GM12878 (cell line): Measurements from ENCODE around the gene ZIC2. TPM values are rescaled to one million over a fixed set of nuclear protein-coding genes. Genes with fewer than 3 reads are reported as not detected.

Experiments
- ATAC-seq: fragments of 200-7000 bp; cut with Tn5 transposase; 3 replicates; pipeline ENCODE4 v1.9.1; 2020; ENCODE audit warnings: mild to moderate bottlenecking, moderate library complexity
- BruUV-seq: library from RNA; stranded (reverse); fragments of 400-500 nt; replicated peaks from 2 replicates; lab custom pipeline; 2021; lab: Mats Ljungman, UMichigan
- CTCF ChIA-PET: fragments of 300-600 bp; sonication (Branson Sonifier 250); formaldehyde crosslinking; extraction: SDS; loops from one replicate; lab custom pipeline; 2021; ENCODE audit warnings: inconsistent platforms; lab: Yijun Ruan, JAX
- POLR2A ChIA-PET: fragments of 350-600 bp; formaldehyde crosslinking; extraction: SDS; loops from one replicate; lab custom pipeline; 2021; ENCODE audit warnings: inconsistent platforms; lab: Charles Lee
- RAD21 ChIA-PET: fragments of 300-600 bp; sonication (Branson Sonifier 250); formaldehyde crosslinking; loops from one replicate; lab custom pipeline; 2023; ENCODE audit warnings: antibody characterized with exemption; ENCODE audit not compliant: unreplicated experiment; lab: Charles Lee
- SMC1A ChIA-PET: fragments of 300-600 bp; sonication (Branson Sonifier 250); formaldehyde crosslinking; loops from one replicate; lab custom pipeline; 2023; ENCODE audit not compliant: unreplicated experiment, uncharacterized antibody; lab: Charles Lee
- DNase-seq: peaks from one replicate; pipeline ENCODE4 v3.0.0-alpha.2; 2011; ENCODE audit warnings: low read depth, low spot score
- FAIRE-seq: peaks from 3 replicates; lab custom pipeline; 2011; peaks lifted over from hg19 to GRCh38; lab: Jason Lieb, UNC
- H2AFZ ChIP-seq: 2 replicates; pipeline ENCODE4 v1.6.0; 2011; ENCODE audit warnings: low read depth, low read length, control low read depth; ENCODE audit not compliant: control insufficient read depth
- H3K27ac ChIP-seq: 2 replicates; pipeline ENCODE4 v1.5.1; 2011; ENCODE audit warnings: control low read depth; ENCODE audit not compliant: control insufficient read depth, insufficient read depth
- H3K27me3 ChIP-seq, 2 experiments: replicated peaks in 1 of 2; 2 replicates each; pipeline versions ENCODE4 v1.6.0 to v1.6.1; 2011; ENCODE audit warnings: low read length in 1 of 2; ENCODE audit not compliant: control insufficient read depth in 2 of 2, insufficient read depth in 2 of 2
- H3K36me3 ChIP-seq, 2 experiments: 2 replicates each; pipeline ENCODE4 v1.5.1; 2011; ENCODE audit warnings: low read length in 1 of 2; ENCODE audit not compliant: control insufficient read depth in 2 of 2, insufficient read depth in 2 of 2
- H3K4me1 ChIP-seq: 2 replicates; pipeline ENCODE4 v1.6.1; 2011; ENCODE audit warnings: mild to moderate bottlenecking, low read length, moderate library complexity, mixed read lengths; ENCODE audit not compliant: control insufficient read depth, insufficient read depth
- H3K4me2 ChIP-seq: 2 replicates; pipeline ENCODE4 v1.6.0; 2011; ENCODE audit warnings: control low read depth; ENCODE audit not compliant: control insufficient read depth, insufficient read depth
- H3K4me3 ChIP-seq: fragments of 200-600 bp; sonication (generic); 2 replicates; pipeline ENCODE4 v1.5.1; 2016
- H3K79me2 ChIP-seq: 2 replicates; pipeline ENCODE4 v1.6.0; 2011; ENCODE audit warnings: low read length; ENCODE audit not compliant: control insufficient read depth, insufficient read depth
- H3K9ac ChIP-seq: 2 replicates; pipeline ENCODE4 v1.8.0; 2011; ENCODE audit warnings: low read length, control low read depth, mixed read lengths; ENCODE audit not compliant: control insufficient read depth, insufficient read depth
- H3K9me3 ChIP-seq: replicated peaks from 3 replicates; pipeline ENCODE4 v1.5.1; 2011; ENCODE audit warnings: mild to moderate bottlenecking, low read length; ENCODE audit not compliant: control insufficient read depth, insufficient read depth
- H4K20me1 ChIP-seq: 2 replicates; pipeline ENCODE4 v1.6.0; 2011; ENCODE audit not compliant: control insufficient read depth, insufficient read depth
- BMI1 ChIP-seq: fragments of 450-650 bp; IDR thresholded peaks from 2 replicates; pipeline ENCODE4 v1.6.1; 2016; ENCODE audit warnings: mild to moderate bottlenecking, moderate library complexity, borderline replicate concordance
- CREM ChIP-seq: IDR thresholded peaks from 2 replicates; pipeline ENCODE4 v1.6.1; 2014; ENCODE audit warnings: antibody characterized with exemption, low read depth
- FOS ChIP-seq: IDR thresholded peaks from 3 replicates; pipeline ENCODE4 v1.6.1; 2011; ENCODE audit warnings: borderline replicate concordance; ENCODE audit not compliant: insufficient read length; ENCODE audit errors: extremely low read depth
- HDGF ChIP-seq: fragments of 450-650 bp; IDR thresholded peaks from 2 replicates; pipeline ENCODE4 v1.6.1; 2016; ENCODE audit warnings: antibody characterized with exemption
- JUNB ChIP-seq: IDR thresholded peaks from 2 replicates; pipeline ENCODE4 v1.6.1; 2016; ENCODE audit warnings: antibody characterized with exemption, mild to moderate bottlenecking
- JUND ChIP-seq: IDR thresholded peaks from 2 replicates; pipeline ENCODE4 v1.6.1; 2012; ENCODE audit warnings: low read depth, mild to moderate bottlenecking, low read length, improper control_type of control experiment, moderate library complexity
- KLF5 ChIP-seq: fragments of 450-650 bp; IDR thresholded peaks from 2 replicates; pipeline ENCODE4 v1.6.1; 2014; ENCODE audit warnings: mild to moderate bottlenecking; ENCODE audit not compliant: partially characterized antibody
- PAX8 ChIP-seq: fragments of 450-650 bp; IDR thresholded peaks from 2 replicates; pipeline ENCODE4 v1.6.1; 2017; ENCODE audit warnings: mild to moderate bottlenecking, moderate library complexity
- POLR2A ChIP-seq: IDR thresholded peaks from 2 replicates; pipeline ENCODE4 v1.6.1; 2011; ENCODE audit warnings: low read depth, mild to moderate bottlenecking, low read length
- POU2F2 ChIP-seq: IDR thresholded peaks from 3 replicates; pipeline ENCODE4 v1.6.1; 2011; ENCODE audit warnings: low read depth, mild to moderate bottlenecking, low read length, borderline replicate concordance
- SIX5 ChIP-seq: IDR thresholded peaks from 2 replicates; pipeline ENCODE4 v1.6.1; 2011; ENCODE audit warnings: mild to moderate bottlenecking, low read depth, low read length, moderate library complexity; ENCODE audit not compliant: severe bottlenecking
- SMAD1 ChIP-seq: fragments of 450-650 bp; IDR thresholded peaks from 2 replicates; pipeline ENCODE4 v1.6.1; 2018; ENCODE audit warnings: mild to moderate bottlenecking, low read depth; ENCODE audit not compliant: partially characterized antibody
- SMC3 ChIP-seq: IDR thresholded peaks from 2 replicates; pipeline ENCODE4 v1.6.1; 2011; ENCODE audit warnings: low read length, improper control_type of control experiment, borderline replicate concordance
- SPI1 ChIP-seq: IDR thresholded peaks from 2 replicates; pipeline ENCODE4 v1.6.1; 2011; ENCODE audit warnings: low read depth, mild to moderate bottlenecking, low read length, moderate library complexity, borderline replicate concordance; ENCODE audit not compliant: insufficient read depth
- STAT3 ChIP-seq: IDR thresholded peaks from 2 replicates; pipeline ENCODE4 v1.6.1; 2011; ENCODE audit warnings: low read depth, low read length, improper control_type of control experiment
- SUPT20H ChIP-seq: IDR thresholded peaks from 2 replicates; pipeline ENCODE4 v1.6.1; 2011; ENCODE audit warnings: low read depth, mild to moderate bottlenecking, low read length, moderate library complexity, borderline replicate concordance; ENCODE audit not compliant: control insufficient read depth
- SUZ12 ChIP-seq: fragments of 200-600 bp; sonication (generic); IDR thresholded peaks from one replicate; pipeline ENCODE4 v1.6.1; 2018; ENCODE audit warnings: antibody characterized with exemption, mild to moderate bottlenecking; ENCODE audit not compliant: unreplicated experiment
- WGBS: methylation state at CpG from one replicate; pipeline ENCODE4 v1.1.6; 2016; ENCODE audit warnings: low lambda C conversion rate; ENCODE audit not compliant: insufficient replicate concordance, insufficient coverage; ENCODE audit errors: missing lambda C conversion rate; 5-methylcytosine and 5-hydroxymethylcytosine counted together
- in situ Hi-C: fragments of 300-500 bp; cut with MboI; formaldehyde crosslinking; loops from 9 replicates; pipeline ENCODE4 v1.14.3; 2018; ENCODE audit warnings: mixed read lengths
- intact Hi-C: fragments of 100-400 bp; cut with micrococcal nuclease; formaldehyde crosslinking; loops from one replicate; pipeline ENCODE4 v1.14.2; 2022; ENCODE audit not compliant: unreplicated experiment
- polyA plus RNA-seq, 11 experiments: library from polyadenylated mRNA; depleted of rRNA in 4 of 11; unstranded in 6 of 11; stranded (reverse) in 5 of 11; fragments of >200 nt; fragmentation: Nextera tagmentation in 4 of 11; fragmentation: Illumina TruSeq in 1 of 11; extraction: Ambion mirVana in 4 of 11; extraction: Trizol in 1 of 11; gene quantifications; 1 replicate in 1 of 11; 2 replicates in 10 of 11; pipeline versions ENCODE4 v1.2.1 to v1.2.3, GENCODE V29; 2011 to 2016; ENCODE audit warnings: inconsistent platforms in 2 of 11, missing spikeins in 2 of 11, low read depth in 1 of 11
- total RNA-seq, 4 experiments: library from RNA; depleted of rRNA in 3 of 4; stranded (reverse); fragments of >200 nt in 3 of 4; fragmentation: Illumina TruSeq in 1 of 4; extraction: Trizol in 1 of 4; gene quantifications; 2 replicates each; pipeline versions ENCODE4 v1.2.1 to v1.2.3, GENCODE V29; 2013 to 2021

Gene ZIC2
- total and polyA plus RNA-seq, 10 of the 15 experiments (the other 5 are each of a cell fraction or from before 2014, with no cell fraction given): 0.05 TPM; not detected in 8

DNA sequence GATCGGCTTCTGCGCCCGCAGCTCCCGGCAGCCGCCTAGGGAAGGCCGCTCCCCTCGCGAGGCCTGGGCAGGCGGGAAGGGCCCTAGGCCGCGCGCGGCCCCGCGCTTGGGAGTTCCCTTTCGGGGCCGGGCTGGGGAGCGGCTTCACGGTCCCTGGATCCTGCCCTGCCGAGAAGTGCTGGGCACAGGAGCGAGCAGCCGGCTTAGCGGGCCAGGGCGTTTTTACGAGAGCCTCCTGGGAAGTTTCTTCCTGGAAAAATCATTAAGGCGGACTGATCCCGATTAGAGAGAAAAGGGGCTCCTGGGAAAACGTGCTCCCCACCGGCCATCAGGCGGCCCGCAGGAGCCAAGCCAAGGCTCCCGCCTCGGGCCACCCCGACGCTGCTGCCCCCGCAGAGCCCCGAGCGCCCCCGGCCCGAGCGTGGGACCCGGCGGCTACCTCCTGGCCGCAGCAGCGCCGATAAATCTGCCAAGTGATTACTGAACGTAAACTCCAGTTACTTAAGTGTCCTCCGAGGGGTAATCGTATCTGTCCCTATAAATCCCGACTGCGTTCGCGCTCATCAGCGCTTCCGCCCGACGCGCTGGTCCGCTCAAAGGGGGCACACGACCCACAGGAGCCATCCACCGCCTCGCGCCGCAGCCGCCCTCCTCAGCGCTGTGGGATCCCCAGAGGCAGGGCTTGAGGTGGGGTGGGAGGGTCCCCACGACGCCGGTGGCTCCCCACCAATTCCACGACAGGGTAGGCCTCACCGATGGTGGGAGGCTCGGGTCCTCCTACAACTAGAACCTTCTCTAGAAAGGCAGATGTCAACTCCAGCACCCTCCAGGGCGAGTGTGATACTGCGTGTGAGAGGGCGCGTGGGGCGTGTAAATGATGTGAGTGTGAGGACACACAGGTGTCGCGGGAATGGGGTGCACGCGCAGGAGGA is 12.8 kb upstream of the ZIC2 start:
- Histone ChIP-seq H2AFZ (no peak overlapping the region), H3K4me1 (no peaks in the 10 kb centered on the region), H3K9ac (no peak overlapping the region), H3K4me2 (no peak overlapping the region), H3K27ac (no peak overlapping the region), H4K20me1 (no peaks in the 10 kb centered on the region), H3K36me3 (no peaks in the 10 kb centered on the region), H3K4me3 (no peak overlapping the region), H3K27me3 (peaks cover 7 to 25% of the 10 kb centered on the region in 2 experiments), H3K79me2 (no peaks in the 10 kb centered on the region), H3K9me3 (peaks cover 5% of the 10 kb centered on the region; the same call in 1 of the 3 replicates)
- no peak for DNase-seq
- no peak for ATAC-seq
- POLR2A ChIA-PET: no interaction called here
- no peak for FAIRE-seq
- RAD21 ChIA-PET: no interaction called here
- CTCF ChIA-PET: no interaction called here
- SMC1A ChIA-PET: no interaction called here
- BruUV-seq: no TSS peak
- WGBS: 56% methylated on average over 78 of the region's 81 CpGs
- in situ Hi-C loops: no loop called here
- TF ChIP-seq HDGF (no peak), SUZ12 (peak; percentile 47)
- intact Hi-C loops: no loop called here

GRCh38 chr13:99969453-99969918 is 12.1 kb upstream of the ZIC2 start:
- no peak overlapping the region for H3K27ac ChIP-seq
- peaks cover 5% of the 10 kb centered on the region; the same call in 1 of the 3 replicates for H3K9me3 ChIP-seq
- no peak for FAIRE-seq
- no peak overlapping the region; the same call in 1 of the 2 replicates for H3K4me3 ChIP-seq
- intact Hi-C loops (no loop called here), in situ Hi-C loops (no loop called here)
- no peak overlapping the region for H2AFZ ChIP-seq
- RAD21 ChIA-PET: no interaction called here
- no peaks in the 10 kb centered on the region for H3K79me2 ChIP-seq
- 72% methylated on average over 35 of the region's 52 CpGs for WGBS
- peaks cover 7 to 25% of the 10 kb centered on the region in 2 experiments for H3K27me3 ChIP-seq
- H3K4me2 ChIP-seq: peak overlapping the region; percentile 74; the same call in 1 of the 2 replicates
- BruUV-seq: no TSS peak
- H4K20me1 ChIP-seq: no peaks in the 10 kb centered on the region
- H3K9ac ChIP-seq: no peak overlapping the region
- DNase-seq: no peak
- POLR2A ChIA-PET: no interaction called here
- no peaks in the 10 kb centered on the region for H3K4me1 ChIP-seq
- CTCF ChIA-PET: no interaction called here
- SMC1A ChIA-PET: no interaction called here
- ATAC-seq: no peak
- H3K36me3 ChIP-seq: no peaks in the 10 kb centered on the region
- TF ChIP-seq STAT3: no peak
- no peak for TF ChIP-seq CREM
- TF ChIP-seq FOS: no peak
- no peak for TF ChIP-seq POU2F2
- TF ChIP-seq BMI1: no peak
- TF ChIP-seq HDGF: no peak
- TF ChIP-seq JUNB: no peak
- no peak for TF ChIP-seq JUND
- TF ChIP-seq KLF5: no peak
- no peak for TF ChIP-seq POLR2A
- TF ChIP-seq SPI1: no peak
- TF ChIP-seq SIX5: no peak
- TF ChIP-seq SUPT20H: no peak
- no peak for TF ChIP-seq PAX8
- no peak for TF ChIP-seq SMC3
- no peak for TF ChIP-seq SMAD1
